Putamen (tissue), 1 donor: Measurements from ENCODE around the gene SLC4A9.
A peak's percentile ranks its signal among the peaks of the same experiment; 100 is the strongest.
"Not testable (repeated sequence)": the region's sequence is repeated elsewhere in the genome, so short reads cannot be mapped to it uniquely, and the experiment has no call there.

Experiments used
- DNase-seq: peaks from one replicate; pipeline ENCODE4 v3.0.0-alpha.2; 2016; ENCODE audit warnings: low spot score

The SLC4A9 gene

GRCh38 chr5:140338336-140338735, 21.7 kb upstream of the SLC4A9 start:
- DNase-seq, result no peak

GRCh38 chr5:140338908-140339307, 21.1 kb upstream of the SLC4A9 start:
- DNase-seq, result no peak

- DNase-seq, result no peak
These were observed 20.4 kb upstream of the SLC4A9 start for GRCh38 chr5:140339636-140340035.

- no peak for DNase-seq
These were observed 19.3 kb upstream of the SLC4A9 start for GRCh38 chr5:140340605-140341121.

- peak; percentile 88 for DNase-seq
These were observed 18.4 kb upstream of the SLC4A9 start for GRCh38 chr5:140341591-140341990.

GRCh38 chr5:140342287-140342686, 17.7 kb upstream of the SLC4A9 start:
- DNase-seq, result no peak

- no peak for DNase-seq
These were observed 17.1 kb upstream of the SLC4A9 start for GRCh38 chr5:140342896-140343295.

- not testable (repeated sequence) for DNase-seq
These were observed 16.1 kb upstream of the SLC4A9 start for GRCh38 chr5:140343849-140344248.

- no peak for DNase-seq
These were observed 15.1 kb upstream of the SLC4A9 start for GRCh38 chr5:140344683-140345423.

GRCh38 chr5:140345919-140346347, 14.1 kb upstream of the SLC4A9 start:
- no peak for DNase-seq

GRCh38 chr5:140346348-140347221, 13.4 kb upstream of the SLC4A9 start, which contains the start of gene HBEGF:
TSS of gene HBEGF (minus strand) at chr5:140346603. CDS start at chr5:140346328, 275 bp downstream.
- DNase-seq, result peak; percentile 87

- DNase-seq, result no peak
These were observed 12.6 kb upstream of the SLC4A9 start for GRCh38 chr5:140347360-140347759.

GRCh38 chr5:140348104-140348503, 11.9 kb upstream of the SLC4A9 start:
- DNase-seq, result no peak

- DNase-seq, result no peak
These were observed 10.8 kb upstream of the SLC4A9 start for GRCh38 chr5:140349244-140349643.

GRCh38 chr5:140351609-140352334, 8.2 kb upstream of the SLC4A9 start:
- DNase-seq, result peak; percentile 80

- no peak for DNase-seq
These were observed 4.4 kb upstream of the SLC4A9 start for GRCh38 chr5:140355546-140355945.

GRCh38 chr5:140356853-140357725, 2.9 kb upstream of the SLC4A9 start:
- no peak for DNase-seq

GRCh38 chr5:140357726-140358093, 2.3 kb upstream of the SLC4A9 start:
- DNase-seq, result peak; percentile 90

- DNase-seq, result no peak
These were observed 1.2 kb upstream of the SLC4A9 start for GRCh38 chr5:140358738-140359310.

- DNase-seq, result no peak
These were observed 886 bp downstream of the SLC4A9 start for GRCh38 chr5:140360681-140361479.
